Transverse colon (tissue), 4 donors: ENCODE results near the gene JAM2. TPM values are rescaled to one million over a fixed set of nuclear protein-coding genes. Genes with fewer than 3 reads are reported as not detected.
A peak's percentile ranks its signal among the peaks of the same experiment; 100 is the strongest.

Experiments
- DNase-seq: peaks from one replicate; pipeline ENCODE4 v3.0.0-alpha.2; 2019
- H3K27ac ChIP-seq, 4 donors: fragments of 200-600 bp; sonication (generic); 2 replicates each; pipeline ENCODE4 v1.5.1; 2016 to 2018; ENCODE audit warnings: inconsistent platforms in 4 of 4
- H3K27me3 ChIP-seq: fragments of 200-600 bp; sonication (generic); 2 replicates; pipeline ENCODE4 v1.5.1; 2017; ENCODE audit warnings: inconsistent platforms
- H3K36me3 ChIP-seq, 4 donors: fragments of 200-600 bp; sonication (generic); 2 replicates each; pipeline ENCODE4 v1.5.1; 2017 to 2019; ENCODE audit warnings: inconsistent platforms in 4 of 4
- H3K4me1 ChIP-seq, 4 donors: fragments of 200-600 bp; sonication (generic); 2 replicates each; pipeline ENCODE4 v1.5.1; 2017 to 2020; ENCODE audit warnings: inconsistent platforms in 4 of 4
- H3K4me3 ChIP-seq, 4 donors: fragments of 200-600 bp; sonication (generic); 1 replicate in 1 of 4; 2 replicates in 3 of 4; pipeline versions ENCODE4 v1.5.1 to v1.6.1; 2017 to 2019; ENCODE audit warnings: inconsistent platforms in 4 of 4
- H3K9me3 ChIP-seq, 2 donors: fragments of 200-600 bp; sonication (generic); 2 replicates each; pipeline ENCODE4 v1.5.1; 2017 to 2019; ENCODE audit warnings: inconsistent platforms in 2 of 2
- EP300 ChIP-seq: sonication (generic); formaldehyde crosslinking; IDR thresholded peaks from one replicate; pipeline ENCODE4 v1.6.1; 2017; ENCODE audit warnings: antibody characterized with exemption, low read depth
- POLR2A ChIP-seq: fragments of 450-650 bp; IDR thresholded peaks from one replicate; pipeline ENCODE4 v1.6.1; 2016; ENCODE audit warnings: antibody characterized with exemption, mild to moderate bottlenecking, moderate library complexity
- POLR2AphosphoS5 ChIP-seq, 3 donors: sonication (generic); formaldehyde crosslinking; IDR thresholded peaks; one replicate each; pipeline ENCODE4 v1.6.1; 2016; ENCODE audit warnings: antibody characterized with exemption in 3 of 3
- WGBS, 2 donors: methylation state at CpG; one replicate each; pipeline ENCODE4 v1.1.5; 2018; ENCODE audit warnings: low coverage in 1 of 2; 5-methylcytosine and 5-hydroxymethylcytosine counted together
- in situ Hi-C, 4 donors: fragments of 200-750 bp; cut with MboI; loops; one replicate each; pipeline versions ENCODE4 v1.15.0 to v1.15.1; 2017; ENCODE audit warnings: low sequenced_read_pairs in 3 of 4, low pct_ligation_motif_present in 1 of 4, low pct_unique_long_range_greater_than_20kb in 1 of 4
- intact Hi-C: fragments of 100-400 bp; cut with DNase I; formaldehyde crosslinking; loops from one replicate; pipeline ENCODE4 v1.15.1; 2023; ENCODE audit warnings: low total_unique reads
- total RNA-seq, 4 donors: library from RNA; depleted of rRNA; stranded (reverse); fragments of >200 nt; gene quantifications; one replicate each; pipeline ENCODE4 v1.1.0, GENCODE V29; 2016
- TF ChIP-seq, protein P1 (sequence below), 5 experiments: fragments of 200-600 bp in 3 of 5; fragments of 450-650 bp in 2 of 5; sonication (generic) in 3 of 5; IDR thresholded peaks; 1 replicate in 2 of 5; 2 replicates in 3 of 5; pipeline ENCODE4 v1.5.1; 2016 to 2017; ENCODE audit warnings: antibody characterized with exemption in 5 of 5, inconsistent platforms in 3 of 5, mild to moderate bottlenecking in 2 of 5, moderate library complexity in 1 of 5

Gene JAM2
- total RNA-seq, 4 donors from 2014 or later = 0.75 to 7.4 (median 4.7) TPM

GRCh38 chr21:25735646-25736597 is 96.9 kb downstream of the JAM2 start:
- intact Hi-C loops (loop anchor here (10.0 kb wide), 1 partner anchor 131 kb away; the partner anchor contains the start of gene MRPL39), in situ Hi-C loops (no loop called here)
- H3K4me3 ChIP-seq = peak overlapping the region; percentile 38 to 90 (median 88)
- peaks cover 17 to 42% (median 24%) of the 10 kb centered on the region in 4 donors for H3K4me1 ChIP-seq
- H3K36me3 ChIP-seq = no peaks in the 10 kb centered on the region
- DNase-seq = peak; percentile 88
- peak overlapping the region; percentile 95 to 99 (median 96) for H3K27ac ChIP-seq
- no peaks in the 10 kb centered on the region for H3K9me3 ChIP-seq
- TF ChIP-seq POLR2A (no peak), EP300 (no peak), POLR2AphosphoS5 (IDR thresholded peaks at IDR 0.05) (no peak)
- TF ChIP-seq, protein P1, sequence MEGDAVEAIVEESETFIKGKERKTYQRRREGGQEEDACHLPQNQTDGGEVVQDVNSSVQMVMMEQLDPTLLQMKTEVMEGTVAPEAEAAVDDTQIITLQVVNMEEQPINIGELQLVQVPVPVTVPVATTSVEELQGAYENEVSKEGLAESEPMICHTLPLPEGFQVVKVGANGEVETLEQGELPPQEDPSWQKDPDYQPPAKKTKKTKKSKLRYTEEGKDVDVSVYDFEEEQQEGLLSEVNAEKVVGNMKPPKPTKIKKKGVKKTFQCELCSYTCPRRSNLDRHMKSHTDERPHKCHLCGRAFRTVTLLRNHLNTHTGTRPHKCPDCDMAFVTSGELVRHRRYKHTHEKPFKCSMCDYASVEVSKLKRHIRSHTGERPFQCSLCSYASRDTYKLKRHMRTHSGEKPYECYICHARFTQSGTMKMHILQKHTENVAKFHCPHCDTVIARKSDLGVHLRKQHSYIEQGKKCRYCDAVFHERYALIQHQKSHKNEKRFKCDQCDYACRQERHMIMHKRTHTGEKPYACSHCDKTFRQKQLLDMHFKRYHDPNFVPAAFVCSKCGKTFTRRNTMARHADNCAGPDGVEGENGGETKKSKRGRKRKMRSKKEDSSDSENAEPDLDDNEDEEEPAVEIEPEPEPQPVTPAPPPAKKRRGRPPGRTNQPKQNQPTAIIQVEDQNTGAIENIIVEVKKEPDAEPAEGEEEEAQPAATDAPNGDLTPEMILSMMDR (IDR thresholded peaks at IDR 0.05) = no peak
- no peaks in the 10 kb centered on the region for H3K27me3 ChIP-seq
- 0 to 1% methylated on average over 28 to 47 of the region's 48 CpGs for WGBS, 2 donors

DNA sequence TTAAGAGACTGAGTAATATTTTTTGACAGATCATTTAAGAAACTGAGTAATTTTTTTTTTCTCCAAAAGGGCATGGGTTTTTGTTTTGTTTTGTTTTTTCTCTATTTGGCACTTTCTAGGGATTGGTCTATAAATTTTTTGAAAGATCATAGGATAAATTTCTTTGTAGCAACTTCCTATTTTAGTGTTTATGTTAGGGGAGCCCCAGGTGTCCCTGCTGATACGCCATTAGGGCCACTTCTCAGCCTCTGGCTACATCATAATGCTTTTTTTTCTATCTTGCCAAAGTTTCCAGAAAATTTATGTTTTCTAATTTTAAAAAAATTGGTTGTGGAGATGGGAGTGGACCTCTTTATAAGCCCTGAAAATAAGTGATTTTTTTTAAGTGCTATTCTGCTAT is 98.4 kb downstream of the JAM2 start:
- peaks cover 12 to 33% (median 20%) of the 10 kb centered on the region in 4 donors for H3K4me1 ChIP-seq
- no peak for DNase-seq
- WGBS, 2 donors = 69 to 80% methylated on average over 1 of the region's 1 CpG
- H3K9me3 ChIP-seq = no peaks in the 10 kb centered on the region
- TF ChIP-seq, protein P1 (IDR thresholded peaks at IDR 0.05) = no peak
- TF ChIP-seq POLR2AphosphoS5 (IDR thresholded peaks at IDR 0.05) = no peak
- no peak for TF ChIP-seq EP300
- TF ChIP-seq POLR2A = no peak
- no peaks in the 10 kb centered on the region for H3K36me3 ChIP-seq
- in situ Hi-C loops = no loop called here
- H3K4me3 ChIP-seq = no peak overlapping the region
- H3K27me3 ChIP-seq = no peaks in the 10 kb centered on the region
- no peak overlapping the region for H3K27ac ChIP-seq
- intact Hi-C loops = loop anchor here (10.0 kb wide), 1 partner anchor 133 kb away; the partner anchor contains the start of gene MRPL39

DNA sequence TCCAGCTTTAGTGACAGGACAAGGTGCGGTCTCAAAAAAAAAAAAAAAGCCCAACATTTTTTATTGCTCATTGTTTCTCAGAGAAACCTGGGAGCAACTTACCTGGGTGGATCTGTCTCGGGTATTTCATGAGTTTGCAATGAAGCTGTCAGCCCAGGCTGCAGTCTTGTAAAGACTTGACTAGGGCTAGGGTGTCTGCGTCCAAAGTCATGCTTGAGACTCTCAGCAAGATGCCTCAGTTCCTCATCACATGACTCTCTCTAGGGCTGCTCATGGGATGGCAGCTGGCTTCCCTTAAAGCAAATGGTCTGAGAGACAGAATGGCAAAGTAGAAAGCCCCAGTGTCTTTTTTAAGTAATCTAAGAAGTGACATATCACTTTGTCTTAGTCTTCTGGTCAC is 103.8 kb downstream of the JAM2 start:
- 79 to 83% methylated on average over 2 to 3 of the region's 3 CpGs for WGBS, 2 donors
- intact Hi-C loops (no loop called here), in situ Hi-C loops (no loop called here)
- no peak for TF ChIP-seq EP300
- no peak for TF ChIP-seq POLR2A
- no peak for TF ChIP-seq POLR2AphosphoS5 (IDR thresholded peaks at IDR 0.05)
- TF ChIP-seq, protein P1 (IDR thresholded peaks at IDR 0.05) = no peak
- no peak for DNase-seq
- no peaks in the 10 kb centered on the region for H3K4me1 ChIP-seq
- H3K36me3 ChIP-seq = peaks cover 0 to 16% (median 0%) of the 10 kb centered on the region in 4 donors
- no peaks in the 10 kb centered on the region for H3K9me3 ChIP-seq
- no peak overlapping the region for H3K27ac ChIP-seq
- no peak overlapping the region for H3K4me3 ChIP-seq
- no peaks in the 10 kb centered on the region for H3K27me3 ChIP-seq

GRCh38 chr21:25744854-25745253 is 105.8 kb downstream of the JAM2 start:
- 99 to 100% methylated on average over 2 of the region's 2 CpGs for whole genome bisulfite sequencing, 2 donors
- intact Hi-C loops = no loop called here
- H3K27ac ChIP-seq = no peak overlapping the region
- no peaks in the 10 kb centered on the region for H3K27me3 ChIP-seq
- DNase-seq = no peak
- no peak overlapping the region for H3K4me3 ChIP-seq
- H3K9me3 ChIP-seq = no peaks in the 10 kb centered on the region
- H3K4me1 ChIP-seq = no peaks in the 10 kb centered on the region
- in situ Hi-C loops = no loop called here
- no peak for TF ChIP-seq POLR2AphosphoS5 (IDR thresholded peaks at IDR 0.05)
- no peak for TF ChIP-seq POLR2A
- TF ChIP-seq, protein P1 (IDR thresholded peaks at IDR 0.05) = no peak
- no peak for TF ChIP-seq EP300
- peaks cover 0 to 16% (median 0%) of the 10 kb centered on the region in 4 donors for H3K36me3 ChIP-seq
